Trophoblast cell (in vitro differentiated cells and primary cell): ENCODE data around the gene ATF7IP2.
A peak's percentile ranks its signal among the peaks of the same experiment; 100 is the strongest.

Experiments used
- DNase-seq, 2 donors: peaks; one replicate each; pipeline ENCODE4 v3.0.0-alpha.2; 2016
- H2AFZ ChIP-seq: 2 replicates; pipeline ENCODE4 v1.6.1; 2013; ENCODE audit warnings: low read length, moderate library complexity, mild to moderate bottlenecking; ENCODE audit not compliant: insufficient read depth, poor library complexity
- H2AK5ac ChIP-seq: 2 replicates; pipeline ENCODE4 v1.6.1; 2013; ENCODE audit warnings: mild to moderate bottlenecking, low read length
- H2BK120ac ChIP-seq: 2 replicates; pipeline ENCODE4 v1.6.1; 2013; ENCODE audit warnings: low read length, mild to moderate bottlenecking, moderate library complexity; ENCODE audit not compliant: insufficient read depth, poor library complexity
- H2BK12ac ChIP-seq: 2 replicates; pipeline ENCODE4 v1.6.1; 2013; ENCODE audit warnings: mild to moderate bottlenecking, low read length, moderate library complexity
- H2BK5ac ChIP-seq: 2 replicates; pipeline ENCODE4 v1.6.1; 2013; ENCODE audit warnings: low read length, low read depth, moderate library complexity, mild to moderate bottlenecking; ENCODE audit not compliant: poor library complexity
- H3K14ac ChIP-seq: 2 replicates; pipeline ENCODE4 v1.6.1; 2013; ENCODE audit warnings: mild to moderate bottlenecking, low read length
- H3K18ac ChIP-seq: 2 replicates; pipeline ENCODE4 v1.6.1; 2013; ENCODE audit warnings: mild to moderate bottlenecking, low read length
- H3K23ac ChIP-seq: 2 replicates; pipeline ENCODE4 v1.6.1; 2013; ENCODE audit warnings: low read length
- H3K27ac ChIP-seq: 2 replicates; pipeline ENCODE4 v1.5.1; 2013; ENCODE audit warnings: low read depth, mild to moderate bottlenecking, inconsistent platforms, low read length, moderate library complexity
- H3K27me3 ChIP-seq: 2 replicates; pipeline ENCODE4 v1.6.1; 2013; ENCODE audit warnings: inconsistent platforms, mild to moderate bottlenecking, low read length, moderate library complexity; ENCODE audit not compliant: insufficient read depth
- H3K36me3 ChIP-seq, 2 experiments: 1 replicate in 1 of 2; 2 replicates in 1 of 2; pipeline ENCODE4 v1.6.1; 2013; ENCODE audit warnings: low read length in 2 of 2, mild to moderate bottlenecking in 2 of 2, moderate library complexity in 1 of 2; ENCODE audit not compliant: insufficient read depth in 2 of 2, control insufficient read depth in 1 of 2
- H3K4ac ChIP-seq: 2 replicates; pipeline ENCODE4 v1.6.1; 2013; ENCODE audit warnings: low read depth, mild to moderate bottlenecking, low read length, moderate library complexity
- H3K4me1 ChIP-seq, 2 experiments: 1 replicate in 1 of 2; 2 replicates in 1 of 2; pipeline ENCODE4 v1.6.1; 2013; ENCODE audit warnings: low read length in 2 of 2, mild to moderate bottlenecking in 2 of 2, moderate library complexity in 1 of 2; ENCODE audit not compliant: insufficient read depth in 2 of 2, control insufficient read depth in 1 of 2
- H3K4me2 ChIP-seq: 2 replicates; pipeline ENCODE4 v1.6.1; 2013; ENCODE audit warnings: inconsistent platforms, mild to moderate bottlenecking, low read length, moderate library complexity
- H3K4me3 ChIP-seq: 2 replicates; pipeline ENCODE4 v1.5.1; 2013; ENCODE audit warnings: mild to moderate bottlenecking, low read depth, low read length, inconsistent platforms
- H3K79me1 ChIP-seq: one replicate; pipeline ENCODE4 v1.6.1; 2013; ENCODE audit warnings: low read length
- H3K79me2 ChIP-seq: 2 replicates; pipeline ENCODE4 v1.6.1; 2013; ENCODE audit warnings: low read length, mild to moderate bottlenecking; ENCODE audit not compliant: control insufficient read depth, insufficient read depth, poor library complexity
- H3K9ac ChIP-seq: 2 replicates; pipeline ENCODE4 v1.6.1; 2013; ENCODE audit warnings: mild to moderate bottlenecking, low read length
- H3K9me3 ChIP-seq: 2 replicates; pipeline ENCODE4 v1.6.1; 2013; ENCODE audit warnings: low read depth, mild to moderate bottlenecking, control low read depth, inconsistent platforms, low read length; ENCODE audit not compliant: insufficient read depth
- H4K12ac ChIP-seq: 2 replicates; pipeline ENCODE4 v1.6.1; 2013; ENCODE audit warnings: low read depth, mild to moderate bottlenecking, low read length, moderate library complexity
- H4K8ac ChIP-seq: 2 replicates; pipeline ENCODE4 v1.6.1; 2013; ENCODE audit warnings: low read depth, mild to moderate bottlenecking, low read length, moderate library complexity
- H4K91ac ChIP-seq: one replicate; pipeline ENCODE4 v1.6.1; 2013; ENCODE audit warnings: low read depth, mild to moderate bottlenecking, low read length, moderate library complexity
- WGBS: extraction: QIAGEN DNeasy Blood & Tissue Kit; methylation state at CpG from one replicate; pipeline ENCODE4 v1.1.7; 2013; ENCODE audit warnings: missing lambda C conversion rate; ENCODE audit not compliant: insufficient read length, insufficient coverage; ENCODE audit errors: extremely low coverage; 5-methylcytosine and 5-hydroxymethylcytosine counted together

ATF7IP2 gene

GRCh38 chr16:10517868-10518267 lies 132.0 kb downstream of the ATF7IP2 start:
- Histone ChIP-seq H3K27me3 (no peaks in the 10 kb centered on the region), H3K4me3 (no peak overlapping the region), H3K4me1 (no peaks in the 10 kb centered on the region), H4K91ac (no peak overlapping the region), H3K4ac (no peak overlapping the region), H3K36me3 (no peaks in the 10 kb centered on the region), H3K9me3 (no peaks in the 10 kb centered on the region), H3K9ac (peak overlapping the region; percentile 50), H2AK5ac (no peak overlapping the region), H3K79me2 (no peaks in the 10 kb centered on the region), H3K27ac (no peak overlapping the region), H3K4me2 (no peak overlapping the region), H3K14ac (no peak overlapping the region), H2BK12ac (no peak overlapping the region), H4K12ac (no peak overlapping the region), H4K8ac (no peak overlapping the region), H2BK120ac (no peak overlapping the region), H3K79me1 (no peaks in the 10 kb centered on the region), H3K18ac (no peak overlapping the region), H3K23ac (no peak overlapping the region), H2BK5ac (no peak overlapping the region), H2AFZ (no peak overlapping the region)
- no CpG with 5 or more reads among the region's 5 CpGs for WGBS
- DNase-seq: no peak

GRCh38 chr16:10518479-10519041 lies 132.7 kb downstream of the ATF7IP2 start:
- no peaks in the 10 kb centered on the region for H3K4me1 ChIP-seq
- no peaks in the 10 kb centered on the region for H3K79me2 ChIP-seq
- H4K8ac ChIP-seq: no peak overlapping the region
- H3K4me2 ChIP-seq: no peak overlapping the region
- H2AFZ ChIP-seq: no peak overlapping the region
- no peaks in the 10 kb centered on the region for H3K79me1 ChIP-seq
- H3K27me3 ChIP-seq: no peaks in the 10 kb centered on the region
- DNase-seq: no peak
- H3K9me3 ChIP-seq: no peaks in the 10 kb centered on the region
- H4K91ac ChIP-seq: no peak overlapping the region
- H2BK5ac ChIP-seq: no peak overlapping the region
- no peak overlapping the region for H3K14ac ChIP-seq
- H3K4me3 ChIP-seq: no peak overlapping the region
- no peak overlapping the region for H4K12ac ChIP-seq
- H3K9ac ChIP-seq: no peak overlapping the region
- no peak overlapping the region for H3K23ac ChIP-seq
- no peak overlapping the region for H2BK12ac ChIP-seq
- WGBS: no CpG with 5 or more reads among the region's 7 CpGs
- no peak overlapping the region for H3K18ac ChIP-seq
- no peak overlapping the region for H3K27ac ChIP-seq
- no peak overlapping the region for H3K4ac ChIP-seq
- H2BK120ac ChIP-seq: no peak overlapping the region
- H3K36me3 ChIP-seq: no peaks in the 10 kb centered on the region
- H2AK5ac ChIP-seq: no peak overlapping the region

GRCh38 chr16:10519297-10519696 lies 133.4 kb downstream of the ATF7IP2 start:
- Histone ChIP-seq H3K4me1 (no peaks in the 10 kb centered on the region), H2AFZ (no peak overlapping the region), H3K9ac (no peak overlapping the region), H3K18ac (no peak overlapping the region), H2BK12ac (no peak overlapping the region), H4K8ac (no peak overlapping the region), H3K4ac (no peak overlapping the region), H4K91ac (no peak overlapping the region), H2BK120ac (no peak overlapping the region), H3K79me2 (no peaks in the 10 kb centered on the region), H3K4me2 (no peak overlapping the region), H2AK5ac (no peak overlapping the region), H3K4me3 (no peak overlapping the region), H3K27me3 (no peaks in the 10 kb centered on the region), H4K12ac (no peak overlapping the region), H3K36me3 (no peaks in the 10 kb centered on the region), H2BK5ac (no peak overlapping the region), H3K27ac (no peak overlapping the region), H3K79me1 (no peaks in the 10 kb centered on the region), H3K9me3 (no peaks in the 10 kb centered on the region), H3K14ac (no peak overlapping the region), H3K23ac (no peak overlapping the region)
- DNase-seq: no peak
- no CpG with 5 or more reads among the region's 1 CpG for whole genome bisulfite sequencing

DNA sequence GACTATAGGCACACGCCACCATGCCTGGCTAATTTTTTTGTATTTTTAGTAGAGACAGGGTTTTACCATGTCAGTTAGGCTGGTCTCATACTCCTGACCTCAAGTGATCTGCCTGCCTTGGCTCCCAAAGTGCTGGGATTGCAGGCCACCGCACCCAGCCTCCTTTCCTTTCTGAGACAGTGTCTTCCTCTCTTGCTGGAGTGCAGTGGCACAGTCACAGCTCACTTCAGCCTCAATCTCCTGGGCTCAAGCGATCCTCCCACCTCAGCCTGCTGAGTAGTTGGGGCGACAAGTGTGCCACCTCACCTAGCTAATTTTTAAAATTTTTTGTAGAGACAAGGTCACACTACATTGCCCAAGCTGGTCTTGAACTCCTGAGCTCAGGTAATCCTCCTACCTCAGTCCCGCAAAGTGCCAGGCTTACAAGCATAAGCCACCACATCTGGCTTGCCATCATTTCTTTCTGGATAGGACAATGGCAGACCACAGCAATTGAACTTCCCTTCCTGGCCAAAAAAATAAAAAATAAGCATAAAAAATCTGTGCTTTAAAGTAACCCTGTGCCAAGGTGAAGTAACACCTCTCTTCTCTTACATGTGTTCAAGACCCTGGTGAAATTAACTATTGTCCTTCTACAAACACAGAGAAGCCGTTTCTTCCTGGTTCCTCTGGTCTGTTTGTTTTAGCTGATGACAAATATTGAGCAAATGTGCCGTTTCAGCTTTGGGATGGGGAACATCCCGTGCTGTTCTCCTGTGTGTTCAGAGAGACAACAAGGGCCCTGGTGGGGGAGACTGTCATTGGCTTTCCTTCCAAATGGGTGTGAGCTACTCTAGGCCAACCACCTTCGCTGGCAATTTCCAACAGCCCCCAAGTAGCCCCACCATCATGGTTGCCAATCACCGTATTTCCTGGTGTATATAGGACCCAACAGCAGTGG lies 134.3 kb downstream of the ATF7IP2 start:
- Histone ChIP-seq H4K8ac (no peak overlapping the region), H3K79me2 (no peaks in the 10 kb centered on the region), H2AFZ (no peak overlapping the region), H2BK120ac (no peak overlapping the region), H4K91ac (no peak overlapping the region), H2BK12ac (no peak overlapping the region), H4K12ac (no peak overlapping the region), H2BK5ac (no peak overlapping the region), H3K18ac (no peak overlapping the region), H3K27ac (no peak overlapping the region), H3K4me1 (no peaks in the 10 kb centered on the region), H3K27me3 (no peaks in the 10 kb centered on the region), H3K79me1 (no peaks in the 10 kb centered on the region), H3K4me2 (no peak overlapping the region), H3K36me3 (no peaks in the 10 kb centered on the region), H3K23ac (no peak overlapping the region), H3K14ac (no peak overlapping the region), H2AK5ac (no peak overlapping the region), H3K9ac (peak overlapping the region; percentile 57), H3K4ac (no peak overlapping the region), H3K4me3 (no peak overlapping the region), H3K9me3 (no peaks in the 10 kb centered on the region)
- DNase-seq: no peak
- WGBS: no CpG with 5 or more reads among the region's 10 CpGs
